ENCODE data around the gene HMGXB4. TPM values are rescaled to one million over a fixed set of nuclear protein-coding genes. Genes with fewer than 3 reads are reported as not detected.

The HMGXB4 gene
- total RNA-seq, 1 donor from 2014 or later, result 38.2 TPM

- no peaks in the 10 kb centered on the region for H3K27me3 Mint-ChIP-seq (ENCODE audit: low read depth)
- peaks cover 22% of the 10 kb centered on the region for H3K4me1 Mint-ChIP-seq
- peak overlapping the region; percentile 98 for H3K27ac Mint-ChIP-seq
- peaks cover 2% of the 10 kb centered on the region for H3K36me3 Mint-ChIP-seq
- TF ChIP-seq CTCF (IDR thresholded peaks at IDR 0.05; ENCODE audit: unreplicated experiment), result no peak
- peak overlapping the region; percentile 93 for H3K4me3 Mint-ChIP-seq
- no peaks in the 10 kb centered on the region for H3K9me3 Mint-ChIP-seq
- peak in 1 of 2 experiments; percentile 40 for DNase-seq (ENCODE audit: low spot score in 2 of 2, unreplicated experiment in 2 of 2)
Observed at GRCh38 chr22:35258191-35258988, 1.1 kb downstream of the HMGXB4 start.

GRCh38 chr22:35264986-35265385, 7.7 kb downstream of the HMGXB4 start:
- H3K36me3 Mint-ChIP-seq, result peaks cover 48% of the 10 kb centered on the region

GRCh38 chr22:35266277-35266676, 9.0 kb downstream of the HMGXB4 start:
- no peak for TF ChIP-seq CTCF (IDR thresholded peaks at IDR 0.05; ENCODE audit: unreplicated experiment)
- H3K36me3 Mint-ChIP-seq, result peaks cover 52% of the 10 kb centered on the region

More at GRCh38 chr22:35264986-35265385, 7.7 kb downstream of the HMGXB4 start:
- no peak for TF ChIP-seq CTCF (IDR thresholded peaks at IDR 0.05; ENCODE audit: unreplicated experiment)
- Mint-ChIP-seq H3K4me3 (no peak overlapping the region), H3K27me3 (ENCODE audit: low read depth) (no peaks in the 10 kb centered on the region), H3K4me1 (no peaks in the 10 kb centered on the region), H3K9me3 (no peaks in the 10 kb centered on the region), H3K27ac (no peak overlapping the region)
- DNase-seq (ENCODE audit: low spot score in 2 of 2, unreplicated experiment in 2 of 2), result no peak

GRCh38 chr22:35269630-35270029, 12.3 kb downstream of the HMGXB4 start:
- Mint-ChIP-seq H3K4me3 (no peak overlapping the region), H3K36me3 (peaks cover 57% of the 10 kb centered on the region)

More at GRCh38 chr22:35266277-35266676, 9.0 kb downstream of the HMGXB4 start:
- Mint-ChIP-seq H3K4me3 (no peak overlapping the region), H3K27me3 (ENCODE audit: low read depth) (no peaks in the 10 kb centered on the region), H3K4me1 (no peaks in the 10 kb centered on the region), H3K27ac (no peak overlapping the region), H3K9me3 (no peaks in the 10 kb centered on the region)
- no peak for DNase-seq (ENCODE audit: low spot score in 2 of 2, unreplicated experiment in 2 of 2)

GRCh38 chr22:35274154-35274871, 17.0 kb downstream of the HMGXB4 start:
- Mint-ChIP-seq H3K36me3 (peaks cover 41% of the 10 kb centered on the region), H3K27me3 (ENCODE audit: low read depth) (no peaks in the 10 kb centered on the region), H3K4me3 (no peak overlapping the region), H3K9me3 (no peaks in the 10 kb centered on the region), H3K27ac (no peak overlapping the region), H3K4me1 (no peaks in the 10 kb centered on the region)
- no peak for TF ChIP-seq CTCF (IDR thresholded peaks at IDR 0.05; ENCODE audit: unreplicated experiment)
- no peak for DNase-seq (ENCODE audit: low spot score in 2 of 2, unreplicated experiment in 2 of 2)

More at GRCh38 chr22:35269630-35270029, 12.3 kb downstream of the HMGXB4 start:
- no peaks in the 10 kb centered on the region for H3K4me1 Mint-ChIP-seq
- no peak for DNase-seq (ENCODE audit: low spot score in 2 of 2, unreplicated experiment in 2 of 2)
- no peak overlapping the region for H3K27ac Mint-ChIP-seq
- no peaks in the 10 kb centered on the region for H3K9me3 Mint-ChIP-seq
- H3K27me3 Mint-ChIP-seq (ENCODE audit: low read depth), result no peaks in the 10 kb centered on the region
- no peak for TF ChIP-seq CTCF (IDR thresholded peaks at IDR 0.05; ENCODE audit: unreplicated experiment)

Measured in mesothelial cell of epicardium (in vitro differentiated cells).